Myocyte (in vitro differentiated cells): ENCODE results near the gene NFIB. TPM values are rescaled to one million over a fixed set of nuclear protein-coding genes. Genes with fewer than 3 reads are reported as not detected.

ENCODE experiments used
- DNase-seq: peaks from one replicate; pipeline ENCODE4 v3.0.0-alpha.2; 2012; ENCODE audit warnings: low read depth
- total RNA-seq: library from RNA; depleted of rRNA; stranded (reverse); fragments of >200 nt; gene quantifications from 2 replicates; pipeline ENCODE4 v1.2.3, GENCODE V29; 2014

NFIB gene
- total RNA-seq, 1 donor from 2014 or later: 9.1 TPM

DNA sequence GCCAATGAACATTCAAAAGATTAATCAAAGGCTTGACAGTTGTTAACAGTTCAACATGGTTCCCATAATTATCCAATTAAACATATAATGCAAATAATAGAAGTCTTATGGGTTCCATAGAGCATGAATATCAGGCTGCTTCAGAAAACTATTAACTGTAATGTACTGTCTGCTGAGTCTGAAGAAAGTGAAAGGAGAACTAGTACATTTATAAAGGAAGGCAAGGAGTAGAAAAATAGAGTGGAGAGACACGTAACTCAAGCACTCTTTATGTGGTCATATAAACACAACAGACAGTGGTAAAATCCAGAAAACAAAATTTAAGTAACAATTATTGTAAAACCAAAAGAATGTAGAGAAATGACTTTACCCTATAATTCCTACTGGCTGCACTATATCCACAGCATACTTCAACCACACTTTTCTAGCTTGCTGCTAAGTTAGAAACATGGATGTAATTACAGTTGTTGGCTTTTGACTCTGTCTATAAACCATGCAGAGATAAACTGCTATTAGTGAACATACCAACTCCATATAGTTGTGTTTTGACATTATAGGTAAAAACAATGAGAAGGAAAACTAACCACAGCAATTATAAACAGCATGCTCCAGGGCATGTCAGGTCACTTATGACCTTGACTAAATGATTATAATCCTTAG is 32.7 kb downstream of the NFIB start:
- DNase-seq: no peak

DNA sequence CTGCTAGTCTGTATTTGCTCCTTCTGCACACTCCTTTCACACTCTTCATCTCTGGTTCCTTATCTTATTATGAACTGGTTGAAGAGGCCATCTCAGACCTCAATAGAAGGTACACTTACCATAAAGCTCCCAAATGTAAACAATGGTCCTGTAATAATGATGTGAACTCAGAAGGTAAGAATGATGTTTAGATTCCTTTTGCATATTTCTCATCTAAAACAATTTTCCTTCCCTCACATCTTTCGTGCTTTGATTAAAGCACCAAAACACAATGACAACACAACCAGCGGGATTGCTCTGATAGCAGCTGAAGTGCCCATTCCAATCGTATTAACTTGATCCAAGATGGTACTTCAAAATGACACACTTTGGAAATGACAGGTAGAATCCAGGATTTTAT is 34.3 kb downstream of the NFIB start:
- DNase-seq: no peak

DNA sequence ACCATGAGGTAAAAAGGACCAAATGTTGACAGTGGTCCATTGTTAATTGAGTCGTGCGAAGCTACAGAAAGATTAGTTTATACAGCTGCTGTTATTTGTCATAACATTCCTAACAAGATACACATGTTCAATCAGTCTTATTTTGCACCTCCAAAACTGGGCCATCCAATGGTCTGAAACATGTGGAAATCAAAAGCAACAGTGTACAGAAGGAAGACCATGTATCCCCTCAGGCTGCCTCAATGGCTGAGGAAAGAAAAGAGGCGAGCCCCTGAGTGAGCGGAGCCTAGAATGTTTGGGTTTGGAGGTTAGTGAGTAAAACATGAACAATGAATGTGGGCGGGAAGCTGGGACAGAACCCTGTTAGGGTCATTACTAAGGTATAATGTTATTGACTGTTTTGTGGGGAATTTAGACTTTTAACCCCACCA is 35.6 kb downstream of the NFIB start:
- DNase-seq: peak; percentile 53

DNA sequence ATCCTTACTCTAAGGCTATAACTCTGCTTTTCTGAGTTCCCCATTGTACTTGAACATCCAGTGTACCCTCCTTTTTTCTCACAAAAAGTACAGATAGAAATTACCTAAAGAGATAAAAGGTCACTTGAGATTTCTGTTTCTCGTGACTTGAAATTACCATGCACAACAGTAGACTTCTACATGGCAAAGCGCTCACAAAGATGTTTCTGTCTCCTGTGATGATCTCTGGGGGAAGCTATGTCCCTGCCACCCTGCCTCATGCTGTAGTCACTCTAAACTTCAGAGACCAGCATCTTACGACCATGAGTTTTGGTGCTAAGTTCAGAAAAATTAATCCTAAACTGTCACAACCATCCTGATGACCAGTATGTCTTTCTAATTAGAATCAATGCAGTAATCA is 36.2 kb downstream of the NFIB start:
- no peak for DNase-seq

DNA sequence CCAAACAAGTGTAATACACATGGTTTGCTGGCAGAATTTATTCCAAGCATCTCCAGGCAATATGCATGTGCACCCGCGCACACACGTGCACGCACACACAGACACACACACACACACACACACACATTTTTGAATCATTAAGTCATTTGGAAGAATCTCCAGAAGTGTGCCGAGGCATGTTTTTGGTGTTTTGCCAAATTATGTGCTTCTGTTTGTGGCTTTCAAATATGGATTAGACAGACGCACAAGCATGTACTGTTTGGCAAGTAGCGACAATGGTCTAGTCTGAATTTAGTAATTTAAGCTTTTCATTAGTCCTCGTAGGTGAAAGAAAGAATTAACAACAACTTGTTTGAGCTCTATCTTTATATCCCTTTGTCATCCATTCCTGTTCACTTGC is 36.7 kb downstream of the NFIB start:
- DNase-seq: peak; percentile 67

DNA sequence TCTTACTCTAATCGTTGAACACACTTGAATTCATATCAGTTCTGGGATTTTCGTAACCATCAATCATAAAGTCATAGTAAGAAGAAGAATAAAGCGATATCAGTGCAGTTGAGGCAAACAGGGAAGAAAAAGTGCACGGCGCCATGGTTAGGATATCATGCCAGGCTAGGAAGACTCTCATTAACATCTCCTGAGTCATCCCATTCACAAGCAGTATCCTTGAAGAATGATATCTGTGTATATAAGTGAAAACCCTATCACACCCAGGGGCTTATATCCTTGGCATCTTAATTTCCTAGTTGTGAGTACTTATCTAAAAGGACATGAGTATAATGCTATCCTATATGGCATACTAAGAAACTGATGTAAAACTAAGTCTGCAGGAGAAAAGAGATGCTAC is 38.6 kb downstream of the NFIB start:
- DNase-seq: no peak

DNA sequence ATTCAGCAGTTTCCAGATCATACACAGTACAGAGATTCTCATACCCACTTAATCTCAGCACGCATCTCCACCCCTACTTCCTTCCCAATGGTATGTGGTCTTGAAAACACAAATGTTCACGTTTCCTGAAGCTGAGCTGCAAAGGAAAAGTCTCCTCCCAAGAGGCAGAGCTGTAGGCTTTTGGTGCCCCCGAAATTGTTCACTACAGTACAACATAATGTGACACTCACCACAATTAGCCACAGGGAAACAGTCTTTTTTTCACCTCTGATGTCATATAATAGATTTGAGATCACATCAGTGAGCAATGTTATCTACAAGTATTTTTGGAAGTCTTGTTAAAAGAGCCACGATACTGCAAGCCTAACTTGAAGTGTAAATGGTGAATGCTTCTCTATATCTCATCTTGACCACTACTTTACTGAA is 40.2 kb downstream of the NFIB start:
- peak; percentile 51 for DNase-seq

DNA sequence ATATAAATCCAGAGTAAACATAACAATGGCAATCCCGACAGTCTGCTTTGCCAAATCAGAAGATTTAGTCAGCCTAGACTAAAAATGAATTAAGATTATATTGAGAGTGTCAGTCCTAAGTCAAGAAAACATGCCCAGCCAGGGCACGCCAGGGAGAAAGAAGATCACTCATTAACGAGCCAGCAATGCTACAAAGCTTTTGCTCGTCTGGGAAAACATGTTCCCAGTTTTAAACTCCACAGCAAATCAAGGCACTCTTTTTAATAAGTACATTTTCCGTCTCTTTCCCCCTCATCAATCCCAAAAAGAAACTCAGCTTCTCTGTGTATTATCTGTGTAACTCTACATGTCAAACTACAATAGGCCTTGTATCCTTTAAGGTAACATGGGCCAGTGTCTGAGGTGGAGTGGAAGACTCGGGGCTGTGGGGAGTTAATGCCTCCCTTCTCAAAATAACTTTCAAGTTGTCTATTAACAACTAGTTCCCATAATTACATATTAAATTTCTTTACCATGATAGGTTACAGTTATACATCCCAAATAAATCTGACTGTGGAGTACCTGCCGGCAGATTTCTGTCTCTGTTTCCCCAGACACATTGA is 40.9 kb downstream of the NFIB start:
- DNase-seq: no peak

DNA sequence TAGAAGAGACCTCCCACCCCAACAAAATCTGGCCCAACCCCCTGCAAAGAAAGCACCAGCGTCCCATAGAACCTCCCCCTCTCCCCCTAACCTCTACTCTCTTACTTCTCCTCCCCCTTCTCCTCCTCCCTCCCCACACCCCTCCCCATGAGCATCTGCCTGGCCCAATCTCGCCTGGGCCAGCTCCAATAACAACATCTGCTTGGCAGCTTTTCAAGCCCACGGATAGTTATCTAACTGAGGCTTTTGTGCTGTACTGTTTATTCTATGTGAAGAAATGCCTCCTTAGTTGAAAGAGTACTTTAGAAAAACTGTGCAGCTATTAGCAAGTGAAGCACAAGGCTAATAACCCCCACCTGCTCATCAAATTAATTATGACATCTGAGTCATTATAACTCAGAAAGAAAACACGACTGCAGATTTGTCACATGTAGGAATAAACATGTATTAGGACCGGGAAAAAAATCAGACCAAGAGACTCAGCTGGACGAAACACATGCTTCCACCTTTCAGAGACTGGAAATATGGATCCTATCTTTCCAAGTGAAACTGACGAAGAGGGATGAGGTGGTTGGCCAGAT is 42.8 kb downstream of the NFIB start:
- DNase-seq: peak; percentile 69

DNA sequence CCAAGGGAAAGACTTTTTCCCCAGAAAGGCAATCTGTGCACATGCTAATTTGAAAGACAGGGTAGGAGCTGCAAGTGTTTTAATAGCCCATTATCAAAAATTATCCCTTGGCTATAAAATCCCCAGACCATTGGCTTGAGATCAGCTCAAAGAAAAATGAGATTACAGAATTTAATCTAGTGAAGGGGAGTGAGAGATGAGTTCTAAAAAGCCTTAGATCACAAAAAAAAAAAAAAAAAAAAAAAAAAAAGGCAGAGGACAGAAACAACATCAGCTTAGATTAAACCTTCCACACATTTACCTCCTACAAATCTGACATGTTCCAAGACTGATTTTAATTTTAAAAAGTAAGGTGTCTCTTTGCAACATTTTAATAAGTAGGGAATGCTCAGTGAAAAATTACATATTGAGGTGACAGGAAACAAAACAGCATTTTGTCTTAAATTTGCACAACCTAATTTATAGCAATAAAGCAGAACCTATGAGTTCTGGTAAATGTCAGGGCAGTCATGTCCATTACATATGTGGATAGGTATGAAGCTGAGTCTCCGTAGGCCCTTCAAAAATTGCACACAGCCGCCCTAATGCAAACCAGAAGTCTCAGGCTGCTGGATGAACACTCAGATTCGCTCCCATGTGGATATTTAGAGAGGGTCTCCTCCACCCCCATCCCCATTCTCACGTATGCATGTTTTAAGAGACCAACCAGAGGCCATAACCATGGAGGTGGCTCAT is 43.4 kb downstream of the NFIB start:
- no peak for DNase-seq

DNA sequence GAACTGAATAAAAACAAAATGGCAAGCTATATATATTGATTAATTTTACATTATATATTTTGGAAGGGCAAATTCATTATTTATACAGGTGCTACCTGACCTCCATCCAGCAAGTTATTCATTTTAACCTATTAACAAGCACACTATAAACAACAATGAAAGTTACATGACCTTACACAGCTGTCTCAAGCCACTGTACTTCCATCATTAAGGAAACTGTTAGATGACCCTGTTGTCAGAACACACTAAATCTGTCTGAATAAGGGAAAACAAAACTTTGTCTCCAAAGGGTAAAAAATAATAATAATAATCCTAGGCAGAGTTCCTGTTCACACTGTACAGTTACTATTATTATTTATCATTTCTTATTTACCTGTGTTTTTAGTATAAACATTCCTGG is 44.0 kb downstream of the NFIB start:
- no peak for DNase-seq

DNA sequence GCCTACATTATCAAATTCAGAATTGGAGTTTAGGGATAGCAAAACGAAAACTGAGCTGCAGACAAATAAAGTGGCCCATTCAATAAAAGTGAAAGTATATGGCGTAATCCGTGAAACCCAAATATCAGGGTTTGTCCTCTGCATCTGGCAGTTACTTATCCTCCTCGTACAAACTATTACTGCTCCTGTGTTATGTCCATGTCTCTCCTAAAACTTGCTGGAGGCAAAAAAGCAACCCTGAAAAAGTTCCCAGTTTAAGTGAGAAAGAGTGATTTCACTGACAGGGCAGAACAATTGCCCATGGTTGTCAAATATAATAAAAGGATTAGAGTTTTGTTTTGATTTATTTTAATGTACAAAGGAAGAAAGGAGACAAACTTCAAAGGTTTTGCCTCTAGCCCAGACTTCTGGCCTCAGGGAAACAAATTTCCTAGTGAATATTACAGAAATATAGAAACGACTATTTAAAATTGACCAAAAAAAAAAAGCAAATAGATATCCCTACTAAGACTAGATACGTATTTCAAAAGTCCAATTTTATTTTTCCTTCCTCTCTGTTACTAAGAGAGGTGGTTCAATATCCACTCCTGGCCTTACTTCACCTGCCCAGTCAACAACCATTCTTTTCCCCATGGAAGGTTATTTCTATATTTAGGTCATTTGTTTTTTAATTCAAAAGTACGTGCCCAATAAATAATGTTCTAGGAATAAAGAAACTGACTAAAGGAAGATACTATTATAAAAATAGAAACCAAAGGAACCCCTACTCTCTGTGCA is 50.0 kb downstream of the NFIB start:
- no peak for DNase-seq

DNA sequence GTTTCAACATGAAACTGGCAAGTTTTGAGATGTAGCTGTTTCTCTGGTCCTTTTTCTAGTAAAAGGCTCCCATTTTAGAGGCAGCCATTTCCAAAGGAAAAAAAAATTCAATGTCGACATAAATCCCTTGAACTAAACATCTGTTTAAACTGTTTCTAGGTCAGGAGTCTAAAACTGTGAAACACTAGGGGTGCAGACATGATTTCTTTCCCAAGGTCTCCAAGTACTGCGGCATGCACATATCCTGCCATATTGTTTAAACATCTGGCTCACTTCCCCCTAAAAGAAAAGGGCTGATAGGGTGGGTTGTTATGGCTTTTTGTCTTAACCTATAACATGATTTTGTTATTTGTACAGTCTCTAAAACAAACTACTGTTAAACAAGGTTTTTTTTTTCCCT is 51.1 kb downstream of the NFIB start:
- no peak for DNase-seq

DNA sequence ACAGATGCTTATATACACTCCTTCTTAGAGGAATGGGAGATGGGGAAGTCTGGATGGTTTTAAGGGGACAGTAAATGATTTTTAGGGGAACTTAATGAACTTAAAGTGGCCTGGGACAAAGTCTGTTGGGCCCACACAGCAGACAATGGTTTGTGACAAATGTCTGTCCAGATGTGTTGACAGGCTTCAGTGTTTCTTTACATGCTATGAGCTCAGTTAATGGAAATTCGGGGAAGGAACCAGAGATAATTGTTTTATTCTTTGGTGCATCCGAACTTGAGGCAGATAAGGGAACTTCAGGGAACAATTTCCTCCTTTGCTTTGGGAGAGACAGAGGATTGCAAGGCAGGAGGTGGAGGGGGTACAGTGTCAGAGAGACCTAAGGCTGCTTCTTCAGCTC is 52.3 kb downstream of the NFIB start:
- DNase-seq: no peak

DNA sequence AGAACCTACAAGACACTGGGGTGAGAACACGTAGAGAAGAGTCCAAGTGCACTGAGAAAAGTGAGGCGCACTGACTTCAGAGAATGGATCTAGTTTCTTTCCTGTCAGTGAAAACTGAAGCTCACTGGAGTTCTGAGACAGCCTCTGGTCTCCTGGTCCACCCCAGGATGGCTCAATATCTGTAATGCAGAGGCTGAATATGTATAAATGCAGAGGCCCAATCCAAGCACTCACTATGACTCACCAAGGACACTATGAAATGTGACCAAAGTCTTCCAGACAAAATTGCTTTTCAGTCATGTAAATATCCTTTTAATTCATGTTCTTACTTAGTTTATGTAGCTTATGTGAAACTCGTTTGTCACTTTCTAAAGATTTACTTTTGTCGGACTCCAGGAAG is 53.8 kb downstream of the NFIB start:
- no peak for DNase-seq

DNA sequence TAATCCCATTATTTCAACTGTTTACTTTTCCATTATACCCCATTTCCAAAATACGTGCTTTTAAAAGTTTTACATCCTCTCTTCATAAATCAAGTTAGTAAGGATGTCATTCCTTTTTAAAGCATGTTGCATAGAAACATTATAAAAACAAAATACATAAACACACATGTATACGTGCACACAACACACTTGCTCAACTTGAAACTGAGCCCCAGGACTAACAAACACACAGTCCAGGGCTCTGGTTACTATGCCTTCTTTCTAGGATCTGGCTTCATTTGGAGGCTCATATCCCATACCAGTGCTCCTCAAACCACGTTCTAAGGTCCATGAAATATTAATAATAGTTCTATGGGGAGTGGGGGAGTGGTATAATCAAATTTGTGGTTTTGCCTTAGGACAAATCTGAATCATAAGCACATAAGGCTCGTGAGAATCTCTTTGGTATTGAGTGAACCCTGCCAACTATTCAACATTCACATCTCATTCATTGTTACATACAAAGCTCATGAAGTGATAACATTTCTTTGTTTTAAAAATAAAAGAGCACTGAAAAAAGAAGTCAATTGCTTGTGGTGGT is 55.2 kb downstream of the NFIB start:
- DNase-seq: peak; percentile 17

DNA sequence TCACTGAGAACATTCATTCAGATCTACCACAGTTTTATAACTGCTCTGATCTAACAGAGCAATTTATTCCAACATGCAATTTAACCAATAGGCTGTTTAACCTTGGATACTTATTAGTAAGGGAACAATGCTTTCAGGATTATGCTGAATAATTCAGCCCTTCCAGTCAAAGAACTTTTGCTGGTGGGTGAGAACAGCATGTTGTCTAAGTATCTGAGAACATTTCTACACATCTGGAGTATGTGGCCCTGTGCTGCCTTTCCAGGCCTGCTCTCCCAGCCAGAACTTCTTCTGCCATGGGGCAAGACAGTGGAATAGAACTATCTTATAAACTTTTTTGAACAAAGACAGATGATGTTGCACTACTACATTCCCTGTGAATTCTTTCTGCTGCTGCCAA is 55.8 kb downstream of the NFIB start:
- DNase-seq: no peak

DNA sequence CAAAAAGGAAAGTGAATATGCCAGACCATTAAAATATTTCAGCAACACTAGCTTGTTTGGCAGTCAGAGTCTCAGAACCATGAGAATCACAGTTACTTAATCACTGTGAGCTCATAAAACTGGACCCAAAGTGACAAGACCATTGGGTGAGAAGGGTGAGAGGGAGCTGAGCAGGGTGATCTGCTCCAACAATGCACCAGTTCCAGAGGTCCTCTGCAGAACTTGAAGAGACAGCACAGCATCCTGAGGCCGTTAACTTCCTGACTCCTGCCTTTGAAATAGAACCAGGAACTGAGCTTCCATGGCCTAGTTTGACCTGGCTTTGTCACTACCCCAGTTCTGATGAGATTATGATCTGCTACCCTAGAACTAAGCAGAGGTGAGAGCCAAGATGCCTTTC is 57.4 kb downstream of the NFIB start:
- no peak for DNase-seq

DNA sequence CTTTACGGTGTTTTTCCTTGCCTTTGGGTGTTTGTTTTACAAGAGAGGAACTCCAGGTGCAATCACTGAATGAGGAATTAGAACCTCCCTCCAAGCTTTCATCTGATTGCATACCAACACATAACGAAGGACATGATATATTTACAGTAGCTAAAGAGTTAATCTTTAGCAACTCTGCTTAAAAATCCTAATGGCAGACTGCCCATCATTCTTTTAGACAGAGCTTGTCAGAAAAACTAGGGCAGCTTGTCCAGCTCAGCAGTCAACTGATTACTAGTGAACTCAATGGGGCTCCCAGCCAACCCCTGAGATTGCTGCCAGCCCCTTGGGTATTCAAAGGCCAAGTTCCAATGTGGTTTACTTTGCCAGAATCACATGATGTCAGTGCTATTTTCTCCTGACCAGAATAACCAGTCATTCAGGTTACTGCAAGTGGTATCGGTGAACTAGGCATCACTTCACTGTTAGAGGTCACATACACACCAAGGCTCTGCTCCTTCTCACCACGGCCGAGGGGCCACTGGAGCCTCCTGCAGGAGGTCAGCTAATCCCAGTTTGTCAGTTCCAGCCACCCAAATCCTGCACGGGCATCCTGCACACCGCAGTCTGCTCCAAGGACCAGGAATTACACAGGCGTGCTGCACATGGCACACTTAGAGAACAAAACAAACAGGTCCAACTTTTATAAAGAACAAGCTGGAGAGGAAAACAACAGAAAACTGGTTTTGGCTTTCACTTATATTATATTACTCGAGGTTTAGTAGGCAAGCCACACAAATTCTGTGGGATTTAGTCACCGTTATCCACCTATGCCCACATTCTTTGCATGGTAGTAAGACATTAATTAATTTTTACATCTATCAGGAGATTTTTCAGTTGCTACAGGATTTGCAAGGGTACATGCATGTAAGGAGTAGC is 62.5 kb downstream of the NFIB start:
- peak; percentile 91 for DNase-seq

DNA sequence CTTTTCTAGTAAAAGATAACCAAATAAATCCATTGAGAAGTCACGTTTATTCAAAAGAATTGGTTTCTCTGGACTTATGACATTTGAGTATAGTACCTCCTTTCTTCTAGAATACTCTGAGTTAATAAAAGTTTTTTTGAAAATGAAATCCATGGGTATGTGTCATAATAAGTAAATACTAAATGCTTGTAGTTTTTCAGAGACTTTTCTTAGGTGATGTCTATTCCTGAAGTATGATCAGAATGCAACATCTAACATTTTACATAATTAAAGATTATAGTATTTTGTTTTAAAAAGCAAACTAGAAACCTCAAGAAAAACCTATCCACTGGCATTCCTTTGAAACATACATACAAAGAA is 63.2 kb downstream of the NFIB start:
- DNase-seq: no peak
